Neutrophil (primary cell): ENCODE data around the gene ADAMTSL5.

Experiments used
- H3K27ac ChIP-seq: fragments of 200-600 bp; sonication (generic); 2 replicates; pipeline ENCODE4 v1.5.1; 2016; ENCODE audit warnings: mild to moderate bottlenecking, moderate library complexity
- H3K27me3 ChIP-seq: fragments of 200-600 bp; sonication (generic); 2 replicates; pipeline ENCODE4 v1.6.0; 2016; ENCODE audit warnings: mild to moderate bottlenecking
- H3K36me3 ChIP-seq: fragments of 200-600 bp; sonication (generic); 2 replicates; pipeline ENCODE4 v1.5.1; 2017
- H3K4me1 ChIP-seq, 2 experiments: fragments of 200-600 bp in 1 of 2; sonication (generic) in 1 of 2; 1 replicate in 1 of 2; 2 replicates in 1 of 2; pipeline versions ENCODE4 v1.5.1 to v1.6.1; 2013 to 2016; ENCODE audit warnings: low read depth in 1 of 2, low read length in 1 of 2, mild to moderate bottlenecking in 1 of 2, moderate library complexity in 1 of 2; ENCODE audit not compliant: control insufficient read depth in 1 of 2, insufficient read depth in 1 of 2
- H3K4me3 ChIP-seq, 2 experiments: fragments of 200-600 bp in 1 of 2; sonication (generic) in 1 of 2; 1 replicate in 1 of 2; 2 replicates in 1 of 2; pipeline ENCODE4 v1.5.1; 2013 to 2016; ENCODE audit warnings: low read depth in 1 of 2, low read length in 1 of 2, mild to moderate bottlenecking in 1 of 2, moderate library complexity in 1 of 2
- H3K9me3 ChIP-seq: fragments of 200-600 bp; sonication (generic); 2 replicates; pipeline ENCODE4 v1.5.1; 2016
- CTCF ChIP-seq: fragments of 200-600 bp; sonication (generic); IDR thresholded peaks from 2 replicates; pipeline ENCODE4 v1.5.1; 2016; ENCODE audit warnings: antibody characterized with exemption

The ADAMTSL5 gene

DNA sequence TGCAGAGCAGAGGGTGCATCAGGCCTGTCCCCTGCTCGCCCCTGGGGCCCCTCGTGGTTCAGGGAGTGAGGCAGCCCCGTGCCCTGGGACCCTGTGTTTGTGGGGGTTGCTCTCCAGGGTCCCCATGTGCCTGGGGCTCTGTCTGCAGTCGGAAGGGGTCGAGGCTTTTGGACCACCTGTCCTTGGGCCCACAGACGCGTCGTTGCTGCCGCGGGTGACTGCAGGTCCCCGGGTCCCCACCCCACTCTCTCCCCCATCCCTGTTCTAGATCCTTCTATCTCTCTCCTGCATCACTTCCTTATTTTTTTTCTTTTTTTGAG is 24.6 kb downstream of the ADAMTSL5 start:
- H3K4me3 ChIP-seq: no peak overlapping the region
- H3K9me3 ChIP-seq: peaks cover 8% of the 10 kb centered on the region
- no peak overlapping the region for H3K27ac ChIP-seq
- TF ChIP-seq CTCF: no peak
- peaks cover 13 to 21% of the 10 kb centered on the region in 2 experiments for H3K4me1 ChIP-seq
- no peaks in the 10 kb centered on the region for H3K36me3 ChIP-seq
- H3K27me3 ChIP-seq: peaks cover 53% of the 10 kb centered on the region

DNA sequence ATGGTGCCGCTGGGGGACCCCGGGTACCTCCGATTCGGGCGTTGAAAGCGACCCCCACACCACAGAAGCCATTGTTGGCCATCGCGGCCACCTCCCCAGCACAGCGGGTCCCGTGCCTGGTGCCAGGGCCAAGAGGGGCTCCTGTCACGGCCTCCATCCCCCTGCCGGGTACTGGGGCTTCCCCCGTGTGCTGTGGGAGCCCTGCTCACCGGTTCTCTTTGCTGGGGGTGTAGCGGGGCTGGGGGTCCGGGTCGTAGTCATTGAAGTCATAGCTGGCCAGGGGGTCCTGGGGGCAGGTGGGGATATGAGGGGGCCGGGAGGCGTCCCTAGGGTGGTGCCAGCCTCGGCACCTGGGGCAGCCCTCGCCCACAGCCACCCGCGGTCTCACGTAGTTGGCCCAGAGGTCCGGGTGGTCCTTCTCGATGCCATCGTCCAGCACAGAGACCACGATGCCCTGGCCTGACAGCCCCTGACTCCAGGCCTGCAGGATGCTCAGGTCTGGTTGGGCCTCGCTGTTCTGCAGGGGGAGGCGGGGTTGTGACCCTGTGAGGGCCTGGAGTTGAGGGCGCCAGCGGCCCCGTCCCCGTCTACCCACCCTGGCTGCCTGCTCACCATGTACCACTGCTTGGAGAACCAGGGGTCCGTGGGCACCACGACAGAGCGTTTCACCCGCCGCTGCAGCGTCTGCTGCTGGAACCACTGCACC is 25.1 kb downstream of the ADAMTSL5 start:
- Histone ChIP-seq H3K4me3 (no peak overlapping the region), H3K4me1 (peaks cover 13 to 21% of the 10 kb centered on the region in 2 experiments), H3K27me3 (peaks cover 48% of the 10 kb centered on the region), H3K9me3 (peaks cover 8% of the 10 kb centered on the region), H3K27ac (no peak overlapping the region), H3K36me3 (no peaks in the 10 kb centered on the region)
- TF ChIP-seq CTCF: no peak

DNA sequence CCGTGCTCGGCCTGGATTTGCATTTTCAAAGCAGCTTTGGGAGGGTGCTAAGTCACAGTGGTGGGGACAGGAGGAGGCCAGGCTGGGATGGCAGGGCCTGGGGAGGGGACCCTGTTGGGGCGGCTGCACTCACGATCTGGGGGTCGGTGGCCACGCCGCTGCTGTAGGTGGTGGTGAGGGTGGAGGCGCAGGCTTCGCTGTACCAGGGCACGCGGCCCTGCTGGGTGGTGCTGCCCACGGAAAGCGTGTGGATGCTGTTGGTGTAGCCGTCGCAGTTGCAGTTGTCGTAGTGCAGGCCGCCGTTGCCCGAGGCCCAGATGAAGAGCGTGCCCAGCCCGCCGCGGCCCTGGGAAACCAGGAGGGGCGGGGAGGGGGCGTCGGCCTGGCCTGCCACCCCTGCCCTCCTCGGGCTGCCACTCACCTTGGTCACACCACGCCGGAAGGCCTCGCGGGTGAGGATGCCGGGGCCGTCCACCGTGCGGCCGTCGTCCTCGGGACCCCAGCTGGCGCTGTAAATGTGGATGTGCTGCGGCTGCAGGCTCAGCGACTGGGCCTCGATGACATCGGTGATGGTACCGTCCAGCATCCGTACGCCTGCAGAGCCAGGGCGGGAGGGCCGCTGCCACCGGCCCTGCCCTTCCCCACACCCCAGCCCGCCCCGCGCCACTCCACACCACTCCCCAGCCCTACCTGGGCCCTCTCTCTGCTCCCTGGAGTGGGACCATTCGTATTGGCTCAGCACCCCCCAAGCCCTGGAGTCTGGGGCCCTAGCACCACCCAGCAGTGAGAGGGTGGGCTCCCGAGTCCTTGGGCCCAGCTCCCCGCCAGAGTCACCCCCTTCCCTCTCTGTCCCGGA is 25.9 kb downstream of the ADAMTSL5 start:
- H3K9me3 ChIP-seq: peaks cover 8% of the 10 kb centered on the region
- H3K27me3 ChIP-seq: peaks cover 40% of the 10 kb centered on the region
- H3K4me3 ChIP-seq: no peak overlapping the region
- H3K27ac ChIP-seq: no peak overlapping the region
- no peak for TF ChIP-seq CTCF
- H3K4me1 ChIP-seq: peaks cover 13 to 21% of the 10 kb centered on the region in 2 experiments
- no peaks in the 10 kb centered on the region for H3K36me3 ChIP-seq

- Histone ChIP-seq H3K4me3 (no peak overlapping the region), H3K36me3 (no peaks in the 10 kb centered on the region), H3K9me3 (no peaks in the 10 kb centered on the region), H3K27me3 (peaks cover 11% of the 10 kb centered on the region), H3K4me1 (peaks cover 8 to 12% of the 10 kb centered on the region in 2 experiments), H3K27ac (no peak overlapping the region)
- TF ChIP-seq CTCF: no peak
Measured at GRCh38 chr19:1483979-1484428, 28.8 kb downstream of the ADAMTSL5 start.

- no peak overlapping the region for H3K4me3 ChIP-seq
- H3K27ac ChIP-seq: no peak overlapping the region
Measured at GRCh38 chr19:1483131-1483978, 29.5 kb downstream of the ADAMTSL5 start.

More at GRCh38 chr19:1483131-1483978, 29.5 kb downstream of the ADAMTSL5 start:
- H3K36me3 ChIP-seq: no peaks in the 10 kb centered on the region
- TF ChIP-seq CTCF: no peak
- H3K27me3 ChIP-seq: peaks cover 5% of the 10 kb centered on the region
- H3K4me1 ChIP-seq: peaks cover 12 to 16% of the 10 kb centered on the region in 2 experiments
- no peaks in the 10 kb centered on the region for H3K9me3 ChIP-seq
